DOHH2 (cell line): ENCODE results near the gene CEP135.

Experiments
- EZH2phosphoT487 ChIP-seq: fragments of 200-600 bp; sonication (generic); IDR thresholded peaks from 2 replicates; pipeline ENCODE4 v1.6.1; 2017; ENCODE audit warnings: borderline replicate concordance, mild to moderate bottlenecking, antibody characterized with exemption, low read length, moderate library complexity, mixed read lengths
- TF ChIP-seq, protein P1 (sequence below): fragments of 200-600 bp; sonication (generic); IDR thresholded peaks from one replicate; pipeline ENCODE4 v1.5.1; 2014; ENCODE audit warnings: antibody characterized with exemption, mild to moderate bottlenecking, low read depth, low read length; ENCODE audit not compliant: poor library complexity, severe bottlenecking

DNA sequence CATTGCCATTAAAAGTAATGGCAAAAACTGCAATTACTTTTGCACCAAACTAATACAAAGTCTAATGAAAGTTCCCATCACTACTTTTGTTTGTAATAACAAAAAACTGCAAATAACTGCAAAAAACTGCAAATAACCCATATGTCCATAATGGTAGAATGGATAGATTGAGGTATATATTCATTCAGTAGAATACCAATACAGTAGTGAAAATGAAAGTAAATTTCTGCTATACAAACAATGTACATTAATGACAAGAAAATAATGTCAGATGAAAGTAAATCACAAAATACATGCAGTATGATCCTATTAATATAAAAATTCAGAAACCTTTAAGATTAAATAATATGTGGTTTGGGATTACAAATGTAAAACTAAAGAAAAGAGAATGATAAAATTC lies 41.3 kb upstream of the CEP135 start:
- TF ChIP-seq, protein P1, sequence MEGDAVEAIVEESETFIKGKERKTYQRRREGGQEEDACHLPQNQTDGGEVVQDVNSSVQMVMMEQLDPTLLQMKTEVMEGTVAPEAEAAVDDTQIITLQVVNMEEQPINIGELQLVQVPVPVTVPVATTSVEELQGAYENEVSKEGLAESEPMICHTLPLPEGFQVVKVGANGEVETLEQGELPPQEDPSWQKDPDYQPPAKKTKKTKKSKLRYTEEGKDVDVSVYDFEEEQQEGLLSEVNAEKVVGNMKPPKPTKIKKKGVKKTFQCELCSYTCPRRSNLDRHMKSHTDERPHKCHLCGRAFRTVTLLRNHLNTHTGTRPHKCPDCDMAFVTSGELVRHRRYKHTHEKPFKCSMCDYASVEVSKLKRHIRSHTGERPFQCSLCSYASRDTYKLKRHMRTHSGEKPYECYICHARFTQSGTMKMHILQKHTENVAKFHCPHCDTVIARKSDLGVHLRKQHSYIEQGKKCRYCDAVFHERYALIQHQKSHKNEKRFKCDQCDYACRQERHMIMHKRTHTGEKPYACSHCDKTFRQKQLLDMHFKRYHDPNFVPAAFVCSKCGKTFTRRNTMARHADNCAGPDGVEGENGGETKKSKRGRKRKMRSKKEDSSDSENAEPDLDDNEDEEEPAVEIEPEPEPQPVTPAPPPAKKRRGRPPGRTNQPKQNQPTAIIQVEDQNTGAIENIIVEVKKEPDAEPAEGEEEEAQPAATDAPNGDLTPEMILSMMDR, result no peak
- TF ChIP-seq EZH2phosphoT487, result no peak
